Measurements from ENCODE around the gene POGK.
"Not testable (repeated sequence)": the region's sequence is repeated elsewhere in the genome, so short reads cannot be mapped to it uniquely, and the experiment has no call there.

POGK gene

DNA sequence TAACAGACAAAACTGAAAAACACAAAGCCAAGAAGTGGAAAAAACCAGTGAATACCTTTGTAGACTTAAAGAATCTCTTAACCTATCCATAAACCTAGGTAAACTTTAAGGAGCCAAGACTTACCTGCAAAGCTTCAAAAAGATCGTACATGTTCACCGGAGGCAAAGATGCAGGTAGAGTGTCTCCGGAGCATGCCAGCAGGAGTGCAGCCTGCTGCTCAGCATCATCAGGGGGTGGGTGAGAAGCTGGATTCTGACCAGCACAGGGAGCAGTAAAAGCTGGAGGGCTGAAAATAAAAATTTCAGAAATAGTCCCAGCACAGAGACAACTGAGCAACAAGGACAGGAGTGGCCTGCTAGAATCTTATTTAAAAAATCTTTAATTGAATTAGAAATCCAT is 18.7 kb downstream of the POGK start:
- no peak for DNase-seq

DNA sequence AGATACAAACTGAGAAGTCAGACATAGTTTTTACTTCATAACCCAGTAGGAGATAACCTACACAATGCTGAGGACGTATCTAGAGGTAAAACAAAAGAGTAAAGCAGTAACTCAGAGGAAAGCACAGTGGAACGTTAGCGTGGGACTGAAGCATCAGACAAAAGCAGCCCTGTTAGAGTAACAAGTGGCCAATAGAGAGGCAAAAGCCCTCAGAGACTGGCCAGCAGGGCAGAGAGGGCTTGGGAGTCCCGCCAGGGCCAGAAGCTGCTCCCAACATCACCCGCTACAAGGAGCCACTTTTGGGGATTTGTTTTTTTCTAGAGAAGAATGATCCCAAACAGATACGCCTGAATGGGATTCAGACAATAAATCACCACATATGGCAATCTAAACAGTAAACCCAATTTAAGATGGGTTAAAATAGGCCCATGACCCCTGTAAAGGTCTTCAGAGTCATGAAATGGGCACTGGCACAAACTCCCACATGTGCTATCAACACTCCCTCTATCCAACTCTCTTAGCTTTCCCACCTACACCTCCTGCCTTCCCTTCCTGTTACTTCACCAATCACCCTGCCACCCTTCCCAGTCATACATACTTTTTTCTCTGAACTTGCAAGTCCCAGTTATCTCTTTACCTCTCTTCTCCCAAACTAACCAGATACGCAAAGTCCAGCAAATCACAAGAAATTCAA is 19.6 kb downstream of the POGK start:
- DNase-seq: no peak

DNA sequence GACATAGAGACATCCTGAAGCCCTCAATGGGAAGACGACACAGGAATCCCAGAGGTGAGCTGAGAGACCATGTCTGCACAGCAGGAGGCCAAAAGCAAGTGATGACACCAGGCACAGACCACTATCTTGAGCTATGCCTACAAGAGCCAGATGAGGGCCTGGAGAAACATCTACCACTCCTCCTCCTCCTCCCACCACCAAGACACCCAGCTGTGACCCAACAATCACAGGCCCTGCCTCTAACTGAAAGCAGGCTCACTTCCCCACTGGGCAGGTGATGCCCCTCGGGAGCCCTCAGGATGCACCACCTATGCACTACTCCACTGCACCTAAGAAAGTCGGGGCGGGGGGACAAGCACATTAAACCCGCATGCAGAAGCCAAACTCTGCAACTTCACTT is 20.3 kb downstream of the POGK start:
- no peak for DNase-seq

DNA sequence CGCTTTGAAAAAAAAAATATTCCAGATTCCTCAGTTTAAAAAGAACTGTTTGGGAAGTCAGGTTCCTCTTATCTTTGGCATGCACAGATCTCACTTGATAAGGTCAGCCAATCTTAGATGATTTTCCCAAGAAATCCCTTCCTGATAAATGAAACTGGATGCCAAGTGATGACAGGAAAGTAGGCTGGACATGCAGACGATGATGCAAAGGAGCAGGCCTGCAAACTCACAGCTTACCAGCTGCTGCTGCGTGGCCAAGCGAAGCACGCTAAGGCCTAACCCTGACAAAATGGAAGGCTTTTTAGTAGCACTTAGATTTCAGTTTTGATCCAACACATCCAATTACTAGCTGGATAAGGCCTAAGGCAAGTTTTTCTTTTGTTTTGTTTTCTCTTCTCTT is 26.7 kb downstream of the POGK start:
- DNase-seq: no peak

DNA sequence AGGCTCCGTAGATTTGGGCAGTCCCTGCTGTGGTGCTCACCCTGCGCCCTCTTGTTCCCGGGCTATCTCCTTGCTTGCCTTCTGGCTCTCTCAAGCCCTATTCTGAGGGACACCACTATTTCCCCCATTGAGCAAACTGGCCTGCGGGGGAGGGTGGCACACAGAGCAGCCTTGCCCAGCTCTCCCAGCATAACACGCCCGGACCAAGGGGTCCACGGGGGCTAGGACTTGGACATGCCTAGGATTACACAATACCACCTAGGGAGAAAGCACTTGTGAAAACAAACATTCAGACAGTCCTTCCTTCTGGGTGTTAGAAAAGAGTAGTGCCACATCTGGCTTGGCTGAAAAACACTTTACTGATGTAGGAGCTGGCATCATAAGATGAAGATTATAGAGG is 29.4 kb downstream of the POGK start:
- DNase-seq: no peak

DNA sequence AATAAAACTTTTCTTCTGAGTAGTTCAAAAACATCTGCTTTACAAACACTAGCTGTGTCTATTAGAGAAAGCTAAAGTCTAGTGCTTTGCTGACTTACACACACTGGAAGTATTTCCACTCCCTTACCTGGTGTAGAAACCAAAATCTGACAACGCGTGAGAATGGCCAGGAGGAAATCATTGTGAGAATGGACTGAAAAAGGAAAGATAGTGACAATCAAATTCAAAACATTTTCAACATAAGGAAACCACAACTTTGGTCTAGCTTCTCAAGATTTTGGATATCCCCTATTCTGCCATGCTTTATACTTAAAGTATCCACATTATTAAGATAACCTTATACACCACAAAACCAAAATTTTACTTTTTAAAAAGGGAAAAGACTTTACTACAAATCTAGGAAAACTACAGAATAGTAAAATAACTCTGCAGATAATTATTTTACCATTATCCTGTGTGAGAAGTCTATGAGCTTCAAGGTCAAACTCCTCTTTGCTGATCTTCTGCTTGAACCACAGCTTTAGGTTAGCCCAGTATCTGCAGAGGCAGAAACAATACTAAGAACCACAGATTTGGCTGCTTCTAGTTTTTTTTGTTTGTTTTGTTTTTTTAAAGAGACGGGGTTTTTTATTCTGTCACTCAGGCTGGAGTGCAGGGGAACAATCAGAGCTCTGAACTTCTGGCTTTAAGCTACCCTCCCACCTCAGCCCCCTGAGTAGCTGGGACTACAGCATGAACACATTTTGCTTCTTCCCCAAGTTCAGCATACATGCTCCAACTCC is 30.2 kb downstream of the POGK start:
- DNase-seq: no peak

DNA sequence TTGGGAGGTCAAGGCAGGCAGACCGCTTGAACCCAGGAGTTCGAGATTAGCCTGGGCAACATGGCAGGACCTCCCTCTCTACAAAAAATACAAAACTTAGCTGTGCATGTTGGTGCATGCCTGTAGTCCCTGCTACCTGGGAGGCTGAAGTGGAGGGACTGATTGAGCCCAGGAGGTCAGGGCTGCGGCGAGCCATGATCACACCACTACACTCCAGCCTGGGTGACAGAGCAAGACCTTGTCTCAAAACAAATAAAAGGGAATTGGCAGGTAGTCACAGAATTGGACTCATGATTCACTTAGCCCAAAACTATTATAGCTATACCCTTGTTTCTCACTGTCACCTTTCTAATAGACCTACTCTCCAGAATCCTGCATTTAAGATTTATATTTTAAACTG is 31.3 kb downstream of the POGK start:
- DNase-seq: no peak

DNA sequence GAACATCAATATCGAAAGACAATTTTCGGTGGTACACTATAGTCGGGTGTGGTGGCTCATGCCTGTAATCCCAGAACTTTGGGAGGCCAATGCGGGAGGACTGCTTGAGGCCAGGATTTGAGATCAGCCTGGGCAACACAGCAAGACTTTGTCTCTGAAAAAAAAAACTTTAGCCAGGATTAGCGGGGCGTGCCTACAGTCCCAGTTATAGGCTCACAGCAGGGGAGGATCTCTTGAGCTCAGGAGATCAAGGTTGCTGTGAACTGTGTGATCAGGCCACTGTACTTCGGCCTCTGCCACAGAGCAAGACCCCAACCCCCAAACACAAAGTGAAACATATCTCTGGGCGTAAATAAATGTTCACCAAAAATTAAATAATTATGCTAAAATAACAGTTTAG is 35.2 kb downstream of the POGK start:
- DNase-seq: no peak

DNA sequence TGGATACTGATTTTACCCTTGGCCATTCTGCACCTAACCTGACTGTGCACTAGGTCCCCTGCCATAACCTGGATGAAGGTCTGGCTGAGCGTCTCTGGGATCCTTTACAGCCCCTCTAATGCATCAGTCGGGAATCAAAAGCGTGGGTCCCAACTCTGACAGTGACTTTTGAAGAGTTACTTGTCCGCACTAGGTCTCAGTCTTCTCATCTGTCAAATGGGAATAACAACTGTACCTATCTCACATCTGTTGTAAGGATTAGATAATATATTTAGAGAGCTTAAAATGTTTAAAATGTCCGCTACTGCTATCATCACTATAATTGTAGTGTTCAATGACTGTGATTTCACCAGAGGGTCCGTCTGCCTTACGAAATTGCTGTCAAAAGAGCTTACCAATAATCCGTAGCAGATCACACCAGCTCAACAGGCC is 36.0 kb downstream of the POGK start:
- no peak for DNase-seq

DNA sequence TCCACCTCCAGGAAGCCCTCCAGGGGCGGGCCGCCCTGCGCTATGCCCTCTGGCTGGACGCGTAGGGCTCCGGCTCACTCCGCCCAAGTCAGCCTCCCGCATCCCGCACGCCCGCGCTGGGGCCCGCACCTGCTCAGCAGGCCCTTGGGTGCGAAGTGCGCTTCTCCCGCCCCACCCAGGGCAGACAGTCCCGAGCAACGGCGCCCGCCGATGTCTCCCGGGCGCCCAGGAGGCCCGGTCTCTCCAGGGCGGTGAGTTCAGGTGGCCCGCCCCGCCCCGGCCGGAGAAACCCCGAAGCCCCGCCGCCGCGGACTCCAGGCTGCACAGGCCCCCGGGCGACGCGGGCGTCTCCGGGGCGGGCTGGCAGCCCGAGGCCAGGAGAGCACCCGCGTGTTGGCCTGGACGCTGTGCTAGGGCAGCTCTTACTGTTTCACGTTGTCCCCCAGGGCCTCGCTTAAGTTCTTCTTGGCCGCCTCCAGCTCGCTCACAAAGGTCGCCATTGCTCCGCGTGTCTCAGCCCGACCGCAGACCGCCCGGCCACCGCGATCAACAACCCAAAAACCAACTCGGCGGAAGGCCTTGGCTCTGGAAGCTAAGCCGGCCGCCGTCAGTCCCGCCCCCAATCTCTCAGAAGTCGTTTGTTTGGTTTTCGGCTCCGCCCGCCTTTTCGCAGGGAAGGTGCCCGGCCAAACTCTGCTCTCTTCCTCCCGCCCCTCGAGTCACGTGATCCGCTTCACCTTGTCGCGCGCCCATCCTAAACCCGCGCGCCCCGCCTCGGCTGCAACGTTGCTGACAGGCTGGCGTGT is 36.7 kb downstream of the POGK start, which contains the start of gene TADA1:
TSS of gene TADA1 (minus strand) at position 531 of the 806 bp plus-strand sequence. CDS start at position 500, 31 bp downstream.
- DNase-seq: peak; percentile 98

DNA sequence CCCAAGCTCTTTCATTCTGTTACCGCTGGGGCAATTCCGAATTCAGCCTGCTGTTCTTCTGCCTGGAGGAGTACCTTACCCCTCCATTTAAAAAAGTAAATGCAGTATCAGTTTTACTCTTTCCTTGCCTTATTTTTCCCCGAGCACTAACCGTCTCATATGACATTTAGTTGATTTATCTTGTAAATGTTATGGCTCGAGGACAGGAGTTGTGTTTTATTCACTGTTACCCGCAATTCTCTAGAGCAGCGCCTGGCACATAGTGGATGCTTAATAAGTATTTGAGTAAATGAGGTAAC is 37.2 kb downstream of the POGK start:
- DNase-seq: no peak

DNA sequence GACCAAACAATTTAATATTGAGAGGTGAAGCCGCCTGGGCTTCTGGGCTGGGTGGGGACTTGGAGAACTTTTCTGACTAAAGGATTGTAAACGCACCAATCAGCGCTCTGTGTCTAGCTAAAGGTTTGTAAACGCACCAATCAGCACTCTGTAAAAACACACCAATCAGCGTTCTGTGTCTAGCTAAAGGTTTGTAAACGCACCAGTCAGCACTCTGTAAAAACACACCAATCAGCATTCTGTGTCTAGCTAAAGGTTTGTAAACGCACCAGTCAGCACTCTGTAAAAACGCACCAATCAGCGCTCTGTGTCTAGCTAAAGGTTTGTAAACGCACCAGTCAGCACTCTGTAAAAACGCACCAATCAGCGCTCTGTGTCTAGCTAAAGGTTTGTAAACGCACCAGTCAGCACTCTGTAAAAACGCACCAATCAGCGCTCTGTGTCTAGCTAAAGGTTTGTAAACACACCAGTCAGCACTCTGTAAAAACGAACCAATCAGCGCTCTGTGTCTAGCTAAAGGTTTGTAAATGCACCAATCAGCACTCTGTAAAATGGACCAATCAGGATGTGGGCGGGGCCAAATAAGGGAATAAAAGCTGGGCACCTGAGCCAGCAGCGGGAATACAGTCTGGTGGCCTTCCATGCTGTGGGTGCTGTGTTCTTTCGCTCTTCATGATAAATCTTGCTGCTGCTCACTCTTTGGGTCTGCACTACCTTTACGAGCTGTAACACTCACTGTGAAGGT is 39.1 kb downstream of the POGK start:
- not testable (repeated sequence) for DNase-seq

DNA sequence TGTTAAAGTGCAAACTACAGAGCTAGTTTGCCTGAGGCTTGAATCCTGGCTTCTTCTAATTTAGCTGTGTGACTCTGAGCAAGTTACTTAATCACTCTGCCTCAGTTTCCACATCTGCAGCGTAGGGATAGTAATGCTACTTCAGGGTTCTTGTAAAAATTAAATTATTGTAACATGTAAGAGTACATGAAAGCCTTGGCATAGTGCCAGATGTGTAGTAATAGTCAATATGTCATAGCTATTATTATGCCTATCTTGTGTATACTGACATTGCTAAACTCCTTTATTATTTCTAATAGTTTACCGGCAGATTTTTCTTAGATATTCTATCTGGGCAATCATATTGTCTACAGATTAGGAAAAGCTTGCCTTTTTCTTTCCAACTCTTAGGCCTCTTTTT is 43.6 kb downstream of the POGK start:
- DNase-seq: no peak

DNA sequence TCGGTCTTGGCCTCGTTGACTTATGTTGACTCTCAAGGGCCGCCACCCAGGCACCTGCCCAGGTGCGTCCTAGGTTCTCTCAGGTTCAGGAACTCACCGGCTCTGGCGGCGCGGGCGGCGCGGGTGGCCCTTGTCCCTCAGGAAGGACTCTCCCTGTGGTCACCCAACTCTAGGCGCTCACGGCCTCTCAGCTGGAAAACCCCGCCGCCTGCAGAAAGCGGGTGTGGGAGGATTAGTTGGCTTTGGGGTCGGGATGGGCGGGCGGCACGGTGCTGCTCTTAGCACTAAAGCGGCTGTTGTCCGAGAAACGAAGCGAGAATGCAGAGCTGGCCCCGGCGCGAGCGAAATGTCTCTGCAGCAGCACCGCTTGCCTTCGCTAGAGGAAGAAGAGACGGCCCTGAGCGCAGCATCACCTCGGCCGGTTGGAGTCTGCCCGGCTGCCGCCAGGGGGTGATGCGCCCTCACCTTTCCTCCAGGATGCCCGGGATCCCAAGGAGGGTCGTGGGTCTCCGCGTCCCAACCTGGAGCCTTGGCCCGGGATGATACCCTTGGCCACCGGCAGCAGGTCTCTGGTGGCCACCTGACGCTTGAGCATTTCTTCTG is 44.9 kb downstream of the POGK start:
- no peak for DNase-seq

DNA sequence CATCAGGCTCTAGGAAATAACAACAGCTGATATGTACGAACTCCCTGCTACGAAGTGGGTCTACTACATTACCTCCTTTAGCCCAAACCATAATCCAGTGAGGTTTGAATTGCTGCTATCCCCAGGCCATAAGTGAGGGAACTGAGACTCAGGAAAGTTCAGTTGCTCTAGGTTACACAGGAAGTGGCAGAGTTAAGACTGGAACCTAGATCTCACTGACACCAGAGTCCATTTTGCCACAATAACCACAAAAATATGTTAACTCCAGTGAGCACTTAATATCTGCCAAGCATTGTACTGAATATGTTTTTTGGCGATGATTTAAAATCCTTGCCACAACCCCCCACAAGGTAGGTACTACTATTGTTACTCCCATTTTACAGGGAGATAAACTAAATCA is 45.7 kb downstream of the POGK start:
- no peak for DNase-seq

DNA sequence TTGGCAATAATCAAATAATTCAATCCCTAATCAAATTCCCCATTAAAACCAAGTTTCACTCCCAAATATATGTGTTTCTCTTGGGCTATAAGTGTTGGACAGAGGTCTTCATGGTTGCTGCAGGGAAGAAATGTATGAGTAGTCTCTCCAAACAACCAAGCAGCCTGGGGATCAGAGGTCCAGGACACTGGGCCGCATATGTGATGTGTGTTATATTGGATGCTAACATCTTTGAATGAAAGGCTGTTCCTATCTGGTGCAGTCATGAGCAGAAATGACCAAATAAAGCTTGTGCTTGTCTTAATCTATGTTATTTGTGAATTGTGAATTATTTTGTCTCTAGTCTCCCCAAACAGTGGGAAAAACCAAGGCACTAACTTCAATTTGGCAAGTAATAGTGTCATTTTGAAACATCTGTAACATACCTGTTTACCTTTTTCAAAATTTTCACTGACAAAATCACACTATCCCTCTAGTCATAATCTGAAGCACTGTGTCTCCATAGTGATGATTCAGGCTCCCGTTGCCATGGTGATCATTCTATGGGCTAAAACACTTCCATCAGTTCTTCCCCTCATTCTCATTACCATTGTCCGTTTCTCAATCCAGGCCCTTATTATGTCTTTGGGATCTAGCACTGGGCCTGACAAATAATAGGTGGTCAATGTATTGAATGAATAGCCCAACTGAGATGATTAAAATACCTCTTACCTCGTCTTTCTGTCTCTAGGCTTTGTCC is 49.3 kb downstream of the POGK start:
- no peak for DNase-seq

DNA sequence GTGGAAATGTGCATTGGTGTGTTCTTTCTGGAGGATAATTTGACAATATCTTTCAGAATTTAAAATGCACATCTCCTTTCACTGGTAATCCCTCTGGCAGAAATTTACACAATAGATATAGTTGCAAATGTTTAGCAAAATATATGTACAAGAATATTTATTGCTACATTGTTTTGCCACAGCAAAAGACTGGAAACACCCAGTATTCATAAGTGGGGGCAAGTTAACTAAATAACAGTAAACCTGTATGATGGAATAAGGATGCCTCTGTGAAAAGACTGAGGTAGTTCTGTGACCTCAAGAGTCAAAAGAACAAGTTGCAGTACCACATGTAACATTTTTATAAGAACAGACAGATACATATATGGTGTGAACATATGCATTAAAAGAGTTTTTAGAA is 50.5 kb downstream of the POGK start:
- DNase-seq: no peak

DNA sequence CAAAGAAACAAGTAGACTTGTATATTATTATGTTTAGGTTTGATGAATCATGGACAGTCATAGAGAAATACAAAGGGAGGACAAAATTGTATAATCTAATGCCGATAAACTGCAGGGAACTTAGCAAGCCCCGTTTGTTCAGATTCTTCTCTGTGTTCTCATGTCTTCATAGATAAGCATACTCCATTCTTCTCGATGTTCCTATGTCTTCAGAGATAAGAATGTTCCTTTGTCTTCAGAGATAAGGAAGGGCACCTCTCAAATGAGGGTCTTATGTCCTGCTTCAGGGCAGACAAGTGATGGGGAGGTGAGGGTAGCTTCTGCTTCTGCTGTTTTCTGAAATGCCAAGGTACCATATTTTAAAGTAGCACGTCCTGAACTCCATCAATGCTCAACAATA is 56.5 kb downstream of the POGK start:
- no peak for DNase-seq

DNA sequence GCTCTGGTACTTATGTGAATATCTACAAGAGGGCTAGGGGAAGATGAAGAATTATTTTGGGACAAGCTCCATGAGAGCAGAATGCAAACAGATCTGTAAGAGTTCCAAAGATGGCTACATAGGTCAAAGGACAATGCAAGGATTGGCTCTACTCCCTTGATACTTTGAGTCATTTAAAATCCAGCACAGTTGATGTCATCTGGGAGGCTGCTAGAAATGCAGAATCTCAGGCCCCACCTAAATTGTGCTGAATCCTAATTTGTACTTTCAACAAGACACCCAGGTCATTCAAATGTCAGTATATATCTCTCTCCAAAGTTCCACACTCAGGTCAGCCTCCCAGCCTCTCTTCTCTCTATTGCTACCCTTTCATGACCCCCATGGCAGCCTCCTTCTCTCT is 60.5 kb downstream of the POGK start:
- no peak for DNase-seq

DNA sequence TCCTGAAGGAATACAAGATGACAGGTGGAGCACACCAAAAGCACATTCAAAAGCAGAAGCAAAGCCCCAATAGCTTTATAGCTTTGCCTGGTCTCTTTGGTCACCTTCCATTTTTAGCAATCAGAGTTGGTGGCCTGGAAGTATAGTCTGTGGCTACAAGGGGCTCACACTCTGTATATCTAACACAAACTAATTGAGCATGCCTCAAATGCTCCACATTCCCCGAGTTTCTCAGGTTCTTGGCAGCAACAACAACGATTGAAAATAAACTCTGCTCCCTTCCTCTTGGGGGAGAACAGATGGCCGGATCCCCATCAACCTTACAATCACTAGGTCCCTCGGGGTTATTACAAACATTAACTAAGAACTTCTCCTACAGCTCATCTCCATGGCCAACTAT is 61.7 kb downstream of the POGK start:
- DNase-seq: no peak

DNA sequence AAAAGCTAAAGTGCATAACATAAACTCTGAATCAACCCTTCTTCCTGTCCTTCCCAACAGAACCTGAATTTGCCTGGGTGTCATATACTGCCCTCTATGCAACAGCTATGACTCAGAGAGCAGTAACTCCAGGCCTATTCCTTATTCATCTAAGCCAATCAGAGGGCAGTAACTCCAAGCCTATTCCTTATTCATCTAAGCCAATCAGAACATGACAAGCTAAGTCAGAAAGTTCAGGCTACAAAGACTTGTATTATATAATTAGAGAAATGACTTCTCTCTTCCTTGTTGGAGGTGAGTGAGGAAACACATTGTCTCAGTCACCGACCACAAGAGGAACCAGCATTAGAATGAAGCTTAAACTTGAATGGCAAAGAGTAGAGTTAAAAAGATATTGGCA is 63.0 kb downstream of the POGK start:
- DNase-seq: no peak

DNA sequence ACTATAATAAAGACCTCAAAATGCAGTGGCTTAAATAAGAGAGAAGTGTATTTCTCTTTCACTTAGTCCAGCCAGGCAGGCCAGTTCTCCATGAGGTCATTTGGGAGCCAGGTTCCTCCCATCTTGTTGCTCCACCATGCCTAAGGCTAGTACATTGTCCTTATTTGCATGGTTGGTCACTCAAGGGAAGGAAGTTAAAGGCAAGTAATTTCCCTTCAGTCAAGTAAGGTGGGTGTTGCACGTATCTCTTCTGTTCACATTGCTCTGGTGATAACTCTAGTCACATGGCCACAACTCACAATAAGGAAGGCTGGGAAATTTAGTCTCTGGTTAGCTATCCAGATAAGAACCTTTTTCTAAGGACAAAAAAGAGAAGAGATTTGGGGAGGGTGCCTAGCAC is 64.0 kb downstream of the POGK start:
- no peak for DNase-seq

Measured in activated effector memory CD4-positive, alpha-beta T cell treated with Interleukin-2 at 50 U/mL for 16 hours (primary cell).